Endodermal cell (in vitro differentiated cells): Measurements from ENCODE around the gene CHN1. TPM values are rescaled to one million over a fixed set of nuclear protein-coding genes. Genes with fewer than 3 reads are reported as not detected.

Experiments
- DNase-seq: peaks from one replicate; pipeline ENCODE4 v3.0.0-alpha.2; 2017
- H3K27ac ChIP-seq: 2 replicates; pipeline ENCODE4 v1.5.1; 2013; ENCODE audit warnings: mild to moderate bottlenecking, low read depth, low read length, moderate library complexity
- H3K27me3 ChIP-seq: 2 replicates; pipeline ENCODE4 v1.6.1; 2013; ENCODE audit warnings: mild to moderate bottlenecking, low read length, moderate library complexity; ENCODE audit not compliant: insufficient read depth, control insufficient read depth, poor library complexity, severe bottlenecking
- H3K36me3 ChIP-seq: 2 replicates; pipeline ENCODE4 v1.7.0; 2013; ENCODE audit warnings: mild to moderate bottlenecking, low read length, moderate library complexity; ENCODE audit not compliant: control insufficient read depth, insufficient read depth
- H3K4me1 ChIP-seq: one replicate; pipeline ENCODE4 v1.7.0; 2013; ENCODE audit warnings: low read length; ENCODE audit not compliant: control insufficient read depth, insufficient read depth
- H3K4me3 ChIP-seq: 2 replicates; pipeline ENCODE4 v1.5.1; 2013; ENCODE audit warnings: mild to moderate bottlenecking, low read length, moderate library complexity
- H3K9ac ChIP-seq: 2 replicates; pipeline ENCODE4 v1.6.1; 2013; ENCODE audit warnings: mild to moderate bottlenecking, low read length, moderate library complexity; ENCODE audit not compliant: poor library complexity, severe bottlenecking; ENCODE audit errors: extremely low read depth
- H3K9me3 ChIP-seq: 2 replicates; pipeline ENCODE4 v1.6.1; 2013; ENCODE audit warnings: mild to moderate bottlenecking, low read length, moderate library complexity; ENCODE audit not compliant: control insufficient read depth
- H3K27ac Mint-ChIP-seq: 2 replicates; pipeline ENCODE4 v1.8.0; 2020; ENCODE audit warnings: mixed read lengths
- H3K27me3 Mint-ChIP-seq: 2 replicates; pipeline ENCODE4 v1.8.0; 2021; ENCODE audit warnings: mild to moderate bottlenecking, mixed read lengths; ENCODE audit not compliant: insufficient read depth
- H3K36me3 Mint-ChIP-seq: 2 replicates; pipeline ENCODE4 v1.8.0; 2020; ENCODE audit warnings: low read depth, mixed read lengths
- H3K4me1 Mint-ChIP-seq: 2 replicates; pipeline ENCODE4 v1.8.0; 2020; ENCODE audit warnings: mixed read lengths
- H3K4me3 Mint-ChIP-seq: 2 replicates; pipeline ENCODE4 v1.8.0; 2020; ENCODE audit warnings: mild to moderate bottlenecking, moderate library complexity, mixed read lengths
- H3K9me3 Mint-ChIP-seq: 2 replicates; pipeline ENCODE4 v1.8.0; 2020; ENCODE audit warnings: mild to moderate bottlenecking, mixed read lengths
- WGBS, 2 experiments: methylation state at CpG; one replicate each; pipeline versions ENCODE4 v1.1.5 to v1.1.7; 2013; ENCODE audit warnings: missing lambda C conversion rate in 2 of 2, mixed read lengths in 1 of 2; ENCODE audit not compliant: insufficient coverage in 1 of 2, insufficient read length in 1 of 2; 5-methylcytosine and 5-hydroxymethylcytosine counted together
- total RNA-seq, 2 donors: library from RNA; stranded (reverse); fragmentation: NEBNext Ultra II Directional in 1 of 2; extraction: Animal tissue kit (Norgen Biotek cat#: 25700) in 1 of 2; gene quantifications; 2 replicates in 1 of 2; 3 replicates in 1 of 2; pipeline ENCODE4 v1.2.1, GENCODE V29; 2021
- TF ChIP-seq, protein P1 (sequence below): fragments of 200-600 bp; sonication (generic); conservative IDR thresholded peaks from 2 replicates; pipeline ENCODE4 v1.5.0; 2021; ENCODE audit warnings: antibody characterized with exemption, mild to moderate bottlenecking

Gene CHN1
- total RNA-seq, 2 donors from 2014 or later: 24.3 to 28.8 TPM

DNA sequence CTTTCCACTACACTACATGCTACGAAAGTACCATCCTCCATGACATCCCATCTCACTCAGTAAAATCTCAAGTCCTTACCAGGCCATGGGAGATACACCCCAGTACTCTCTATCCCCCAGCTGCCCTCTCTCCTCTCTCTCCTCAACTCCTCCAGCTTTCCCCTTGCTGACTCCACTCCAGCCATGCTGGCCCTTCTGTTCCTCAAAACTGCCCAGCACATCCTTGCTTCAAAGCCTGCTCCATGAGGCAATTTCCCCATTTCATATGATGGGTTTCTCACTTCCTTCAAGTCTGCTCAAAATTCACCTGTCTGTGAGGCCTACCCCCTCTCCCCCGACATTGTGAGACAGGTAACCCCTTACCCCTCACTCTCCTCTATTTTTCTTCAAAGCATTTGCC lies 8.6 kb downstream of the CHN1 start:
- Mint-ChIP-seq H3K36me3 (no peaks in the 10 kb centered on the region), H3K27me3 (no peaks in the 10 kb centered on the region), H3K9me3 (no peaks in the 10 kb centered on the region), H3K4me1 (no peaks in the 10 kb centered on the region), H3K27ac (no peak overlapping the region), H3K4me3 (no peak overlapping the region)
- H3K9ac ChIP-seq: no peak overlapping the region
- H3K9me3 ChIP-seq: peaks cover 6% of the 10 kb centered on the region
- no peak for DNase-seq
- H3K4me1 ChIP-seq: no peaks in the 10 kb centered on the region
- no peaks in the 10 kb centered on the region for H3K36me3 ChIP-seq
- no peaks in the 10 kb centered on the region for H3K27me3 ChIP-seq
- no peak overlapping the region for H3K27ac ChIP-seq
- H3K4me3 ChIP-seq: no peak overlapping the region
- WGBS, 2 experiments: 95 to 100% methylated on average over 2 of the region's 2 CpGs
- TF ChIP-seq, protein P1, sequence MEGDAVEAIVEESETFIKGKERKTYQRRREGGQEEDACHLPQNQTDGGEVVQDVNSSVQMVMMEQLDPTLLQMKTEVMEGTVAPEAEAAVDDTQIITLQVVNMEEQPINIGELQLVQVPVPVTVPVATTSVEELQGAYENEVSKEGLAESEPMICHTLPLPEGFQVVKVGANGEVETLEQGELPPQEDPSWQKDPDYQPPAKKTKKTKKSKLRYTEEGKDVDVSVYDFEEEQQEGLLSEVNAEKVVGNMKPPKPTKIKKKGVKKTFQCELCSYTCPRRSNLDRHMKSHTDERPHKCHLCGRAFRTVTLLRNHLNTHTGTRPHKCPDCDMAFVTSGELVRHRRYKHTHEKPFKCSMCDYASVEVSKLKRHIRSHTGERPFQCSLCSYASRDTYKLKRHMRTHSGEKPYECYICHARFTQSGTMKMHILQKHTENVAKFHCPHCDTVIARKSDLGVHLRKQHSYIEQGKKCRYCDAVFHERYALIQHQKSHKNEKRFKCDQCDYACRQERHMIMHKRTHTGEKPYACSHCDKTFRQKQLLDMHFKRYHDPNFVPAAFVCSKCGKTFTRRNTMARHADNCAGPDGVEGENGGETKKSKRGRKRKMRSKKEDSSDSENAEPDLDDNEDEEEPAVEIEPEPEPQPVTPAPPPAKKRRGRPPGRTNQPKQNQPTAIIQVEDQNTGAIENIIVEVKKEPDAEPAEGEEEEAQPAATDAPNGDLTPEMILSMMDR: no peak

DNA sequence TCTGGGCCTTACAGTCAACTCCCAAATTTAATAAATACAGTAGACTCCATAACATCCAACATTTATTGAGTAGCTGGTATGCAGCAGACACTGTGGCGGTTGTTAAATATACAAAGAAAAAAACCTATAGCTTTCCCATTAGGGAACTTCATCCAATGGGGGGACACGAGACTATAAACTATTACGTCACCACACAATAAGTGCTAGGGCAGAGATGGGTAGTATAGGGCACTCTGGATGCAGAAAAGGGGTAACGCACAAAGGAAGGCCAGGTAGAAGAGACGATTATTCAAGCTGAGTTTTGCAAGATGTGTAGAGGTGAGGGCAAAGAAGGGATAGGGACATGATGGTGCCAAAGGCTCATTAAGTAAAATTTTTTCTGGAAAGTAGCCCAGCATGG lies 10.8 kb downstream of the CHN1 start:
- Histone ChIP-seq H3K36me3 (no peaks in the 10 kb centered on the region), H3K27ac (no peak overlapping the region), H3K9ac (no peak overlapping the region), H3K27me3 (no peaks in the 10 kb centered on the region), H3K4me1 (no peaks in the 10 kb centered on the region), H3K9me3 (peaks cover 6% of the 10 kb centered on the region), H3K4me3 (no peak overlapping the region)
- peaks cover 1% of the 10 kb centered on the region for H3K9me3 Mint-ChIP-seq
- no peaks in the 10 kb centered on the region for H3K36me3 Mint-ChIP-seq
- H3K27me3 Mint-ChIP-seq: no peaks in the 10 kb centered on the region
- H3K27ac Mint-ChIP-seq: no peak overlapping the region
- H3K4me1 Mint-ChIP-seq: peaks cover 2% of the 10 kb centered on the region
- WGBS, 2 experiments: 83 to 89% methylated on average over 2 to 5 of the region's 5 CpGs
- no peak overlapping the region for H3K4me3 Mint-ChIP-seq
- TF ChIP-seq, protein P1: no peak
- DNase-seq: no peak

DNA sequence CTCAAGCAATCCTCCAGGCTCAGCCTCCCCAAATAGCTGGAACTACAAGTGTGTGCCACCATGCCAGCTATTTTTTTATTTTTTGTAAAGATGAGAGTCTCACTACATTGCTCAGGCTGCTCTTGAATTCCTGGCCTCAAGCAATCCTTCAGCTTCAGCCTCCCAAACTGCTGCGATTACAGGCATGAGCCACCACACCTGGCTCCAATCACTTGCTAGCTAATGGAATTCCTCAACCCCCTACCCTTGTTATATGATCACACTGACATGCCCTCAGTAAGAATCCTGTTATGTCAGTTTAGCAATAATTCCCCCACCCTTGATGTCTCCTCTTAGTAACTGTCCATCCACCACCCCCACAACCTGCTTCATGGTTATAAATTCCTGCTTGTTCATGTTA lies 12.3 kb downstream of the CHN1 start:
- H3K27ac Mint-ChIP-seq: no peak overlapping the region

More for the DNA sequence above, 12.3 kb downstream of the CHN1 start:
- H3K27ac ChIP-seq: no peak overlapping the region
- no peaks in the 10 kb centered on the region for H3K4me1 ChIP-seq
- peaks cover 6% of the 10 kb centered on the region for H3K9me3 ChIP-seq
- H3K27me3 Mint-ChIP-seq: no peaks in the 10 kb centered on the region
- H3K4me3 Mint-ChIP-seq: no peak overlapping the region
- H3K9ac ChIP-seq: no peak overlapping the region
- TF ChIP-seq, protein P1: no peak
- WGBS, 2 experiments: 98% methylated on average over 1 of the region's 1 CpG; no CpG with 5 or more reads in 1 of the 2 experiments
- H3K27me3 ChIP-seq: no peaks in the 10 kb centered on the region
- H3K36me3 Mint-ChIP-seq: no peaks in the 10 kb centered on the region
- DNase-seq: no peak
- H3K4me1 Mint-ChIP-seq: peaks cover 2% of the 10 kb centered on the region
- H3K4me3 ChIP-seq: no peak overlapping the region
- no peaks in the 10 kb centered on the region for H3K36me3 ChIP-seq
- peaks cover 1% of the 10 kb centered on the region for H3K9me3 Mint-ChIP-seq
